Right forelimb (tissue), 1 donor: Measurements from ENCODE around the gene ZPBP.

ENCODE experiments used
- DNase-seq: peaks from one replicate; pipeline ENCODE4 v3.0.0-alpha.2; 2018

ZPBP gene

GRCh38 chr7:50037086-50037485 lies 56.0 kb downstream of the ZPBP start:
- DNase-seq: no peak

GRCh38 chr7:50022991-50023390 lies 70.1 kb downstream of the ZPBP start:
- no peak for DNase-seq

GRCh38 chr7:50022451-50022850 lies 70.6 kb downstream of the ZPBP start:
- no peak for DNase-seq

DNA sequence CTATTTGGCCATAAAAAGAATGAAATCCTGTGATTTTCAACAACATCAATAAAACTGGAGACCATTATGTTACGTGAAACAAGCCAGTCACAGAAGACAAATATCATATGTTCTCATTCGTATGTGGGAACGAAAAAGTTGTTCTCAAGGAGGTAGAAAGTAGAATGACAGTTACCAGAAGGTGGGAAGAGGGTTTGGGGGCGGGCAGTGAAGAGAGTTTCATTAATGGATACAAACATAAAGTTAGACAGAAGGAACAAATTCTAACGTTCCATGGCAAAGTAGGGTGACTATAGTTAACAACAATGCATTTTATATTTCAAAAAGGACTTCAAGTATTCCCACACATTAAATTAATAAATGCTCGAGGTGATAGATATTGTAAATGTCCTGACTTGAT lies 97.4 kb downstream of the ZPBP start:
- DNase-seq: no peak

GRCh38 chr7:49986191-49986590 lies 106.9 kb downstream of the ZPBP start:
- DNase-seq: no peak

- DNase-seq: no peak
These were observed 112.6 kb downstream of the ZPBP start for GRCh38 chr7:49980465-49980864.

- no peak for DNase-seq
These were observed 116.8 kb downstream of the ZPBP start for GRCh38 chr7:49976238-49976637.

GRCh38 chr7:49974035-49974434 lies 119.0 kb downstream of the ZPBP start:
- DNase-seq: no peak

- no peak for DNase-seq
These were observed 155.4 kb downstream of the ZPBP start for GRCh38 chr7:49937608-49938007.

DNA sequence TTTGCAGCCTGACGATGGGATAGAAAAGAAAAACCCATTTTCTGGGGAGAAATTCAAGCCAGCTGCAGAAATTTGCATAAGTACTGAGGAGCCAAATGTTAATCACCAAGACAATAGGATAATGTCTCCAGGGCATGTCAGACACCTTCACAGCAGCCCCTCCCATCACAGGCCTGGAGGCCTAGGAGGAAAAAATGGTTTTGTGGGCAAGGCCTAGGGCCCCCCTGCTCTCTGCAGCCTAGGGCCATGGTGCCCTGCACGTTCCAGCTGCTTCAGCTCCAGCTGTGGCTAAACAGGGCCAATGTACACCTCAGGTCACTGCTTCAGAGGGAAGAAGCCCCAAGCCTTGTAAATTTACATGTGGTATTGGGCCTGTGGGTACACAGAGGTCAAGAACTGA lies 161.4 kb downstream of the ZPBP start:
- no peak for DNase-seq

GRCh38 chr7:49928787-49929186 lies 164.3 kb downstream of the ZPBP start:
- DNase-seq: no peak

DNA sequence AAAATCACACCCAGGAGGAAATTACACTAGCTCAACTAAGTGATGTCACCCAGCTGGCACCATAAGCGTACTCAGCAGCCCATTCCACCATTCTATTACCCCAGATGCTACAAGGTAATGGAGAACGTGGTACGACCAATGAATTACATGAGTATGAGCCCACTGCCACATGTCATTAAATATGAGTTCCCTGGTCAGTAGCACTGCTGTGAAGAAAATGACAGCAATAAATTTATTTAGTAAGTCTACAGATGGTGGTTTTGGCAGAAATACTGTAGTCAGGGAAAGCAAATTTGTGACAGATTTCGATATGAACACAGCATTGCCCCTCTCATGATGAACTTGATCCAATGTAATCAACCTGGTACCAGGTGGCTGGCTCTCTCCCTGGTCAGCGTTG lies 165.4 kb downstream of the ZPBP start:
- no peak for DNase-seq

- DNase-seq: no peak
These were observed 166.3 kb downstream of the ZPBP start for GRCh38 chr7:49926720-49927119.

DNA sequence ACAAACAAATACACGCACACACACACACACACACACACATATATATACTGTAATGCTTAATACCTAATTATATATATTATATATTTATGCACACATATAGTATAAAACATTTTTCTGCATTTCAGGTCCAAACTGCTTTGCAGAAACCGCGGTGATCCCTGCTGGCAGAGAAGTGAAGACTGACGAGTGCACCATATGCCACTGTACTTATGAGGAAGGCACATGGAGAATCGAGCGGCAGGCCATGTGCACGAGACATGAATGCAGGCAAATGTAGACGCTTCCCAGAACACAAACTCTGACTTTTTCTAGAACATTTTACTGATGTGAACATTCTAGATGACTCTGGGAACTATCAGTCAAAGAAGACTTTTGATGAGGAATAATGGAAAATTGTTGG lies 181.1 kb downstream of the ZPBP start:
- no peak for DNase-seq

DNA sequence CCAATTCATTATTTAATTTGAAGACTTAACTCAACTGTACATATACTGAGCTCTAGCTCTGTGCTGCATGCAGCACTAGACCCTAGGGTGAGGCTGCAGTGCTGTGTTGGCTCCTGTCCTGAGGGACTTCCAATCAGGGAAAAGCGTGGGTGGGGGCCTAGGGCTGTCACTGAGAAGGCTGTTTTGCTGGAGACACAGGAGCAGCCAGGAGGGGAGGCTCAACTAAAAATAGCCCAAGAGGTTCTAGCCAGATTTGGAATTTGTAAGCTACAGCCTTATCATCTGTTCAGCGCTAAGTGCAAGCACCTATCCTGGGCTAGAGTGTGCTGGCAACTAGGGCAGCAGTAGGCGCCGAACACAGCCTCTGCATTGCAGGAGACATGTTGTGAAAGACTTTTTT lies 198.5 kb downstream of the ZPBP start:
- DNase-seq: no peak

DNA sequence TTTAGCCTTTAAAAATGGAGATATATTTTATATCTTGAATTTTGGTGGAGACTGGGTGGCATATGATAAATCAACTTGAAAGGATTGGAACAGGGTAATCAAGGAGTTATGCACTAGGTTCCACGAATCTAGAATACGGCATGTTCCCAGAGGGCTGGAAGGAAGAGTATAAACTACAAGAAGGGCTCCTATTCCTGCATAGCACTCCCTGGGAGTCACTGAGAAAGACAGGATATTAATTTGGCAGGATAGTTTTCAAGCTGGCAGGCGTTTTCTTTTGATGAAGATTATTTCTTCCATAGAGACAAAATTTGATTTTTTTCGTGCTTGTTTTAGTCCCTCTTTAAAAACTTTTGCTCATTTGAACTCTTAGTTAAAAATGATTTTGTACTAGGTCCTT lies 199.9 kb downstream of the ZPBP start:
- no peak for DNase-seq

DNA sequence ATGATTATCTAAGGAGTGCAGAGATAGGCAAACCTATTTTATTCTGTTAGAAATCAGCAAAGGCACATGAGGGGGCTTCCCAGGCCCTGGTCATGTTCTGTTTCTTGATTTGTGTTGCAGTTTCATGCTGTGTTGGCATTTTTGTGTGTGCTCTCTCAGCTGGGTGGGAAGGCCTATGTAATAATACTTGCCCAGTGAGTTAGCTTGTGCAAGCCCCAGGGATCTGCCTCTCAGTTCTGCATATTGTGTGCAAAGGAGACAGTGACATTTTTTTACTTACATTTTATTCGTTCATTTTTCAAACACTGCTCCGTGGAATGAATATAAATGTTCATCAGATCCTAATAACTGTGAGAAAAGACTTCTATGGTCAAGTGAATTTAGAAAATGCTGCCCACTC lies 200.6 kb downstream of the ZPBP start:
- no peak for DNase-seq
